T-cell (primary cell): ENCODE data around the gene LDLR. TPM values are rescaled to one million over a fixed set of nuclear protein-coding genes. Genes with fewer than 3 reads are reported as not detected.

Experiments used
- ATAC-seq, 4 experiments: fragments of 200-7000 bp in 3 of 4; fragments of 150-1000 bp in 1 of 4; cut with Tn5 transposase; replicated peaks in 1 of 4; 1 replicate in 3 of 4; 2 replicates in 1 of 4; pipeline ENCODE4 v1.10.0; 2021; ENCODE audit warnings: moderate library complexity in 3 of 4, mild to moderate bottlenecking in 2 of 4, moderate number of reproducible peaks in 1 of 4
- CTCF ChIA-PET, 2 donors: fragments of 300-600 bp; sonication (Branson Sonifier 250); formaldehyde crosslinking; loops; one replicate each; lab custom pipeline; 2022; ENCODE audit warnings: antibody characterized with exemption in 2 of 2; lab: Charles Lee
- POLR2A ChIA-PET, 2 donors: fragments of 300-600 bp; sonication (Branson Sonifier 250); formaldehyde crosslinking; loops; one replicate each; lab custom pipeline; 2022; ENCODE audit warnings: antibody characterized with exemption in 2 of 2; lab: Charles Lee
- DNase-seq, 35 experiments: peaks; one replicate each; pipeline versions ENCODE4 v3.0.0 to v3.0.0-alpha.2; 2013 to 2023
- H3K27ac ChIP-seq: one replicate; pipeline ENCODE4 v1.5.1; 2013; ENCODE audit warnings: low read length
- H3K27me3 ChIP-seq, 2 experiments: replicated peaks in 1 of 2; 1 replicate in 1 of 2; 2 replicates in 1 of 2; pipeline versions ENCODE4 v1.6.1 to v1.7.0; 2013; ENCODE audit warnings: low read length in 1 of 2, mixed read lengths in 1 of 2; ENCODE audit not compliant: control insufficient read depth in 2 of 2, insufficient read depth in 2 of 2; ENCODE audit errors: extremely low read depth in 1 of 2
- H3K36me3 ChIP-seq, 2 donors: 1 replicate in 1 of 2; 2 replicates in 1 of 2; pipeline versions ENCODE4 v1.6.1 to v1.7.0; 2013; ENCODE audit warnings: low read length in 1 of 2; ENCODE audit not compliant: control insufficient read depth in 2 of 2, insufficient read depth in 1 of 2; ENCODE audit errors: extremely low read depth in 1 of 2
- H3K4me1 ChIP-seq, 2 experiments: 1 replicate in 1 of 2; 2 replicates in 1 of 2; pipeline versions ENCODE4 v1.6.1 to v1.7.0; 2013; ENCODE audit warnings: low read length in 2 of 2, mixed read lengths in 1 of 2; ENCODE audit not compliant: insufficient read depth in 2 of 2, control insufficient read depth in 1 of 2; ENCODE audit errors: extremely low read depth in 1 of 2
- H3K4me3 ChIP-seq, 2 donors: 1 replicate in 1 of 2; 2 replicates in 1 of 2; pipeline versions ENCODE4 v1.5.1 to v1.7.0; 2013; ENCODE audit warnings: mild to moderate bottlenecking in 2 of 2, low read length in 1 of 2, moderate library complexity in 1 of 2; ENCODE audit not compliant: control insufficient read depth in 1 of 2; ENCODE audit errors: extremely low read depth in 1 of 2
- H3K9me3 ChIP-seq: 2 replicates; pipeline ENCODE4 v1.7.0; 2013
- H3K27ac Mint-ChIP-seq, 2 donors: one replicate each; pipeline ENCODE4 v1.8.0; 2020 to 2021; ENCODE audit warnings: mild to moderate bottlenecking in 2 of 2, mixed read lengths in 2 of 2
- H3K27me3 Mint-ChIP-seq, 2 donors: one replicate each; pipeline ENCODE4 v1.8.0; 2021 to 2022; ENCODE audit warnings: mixed read lengths in 2 of 2
- H3K36me3 Mint-ChIP-seq: one replicate; pipeline ENCODE4 v1.8.0; 2021; ENCODE audit warnings: mixed read lengths
- H3K4me1 Mint-ChIP-seq, 3 donors: one replicate each; pipeline ENCODE4 v1.8.0; 2020 to 2022; ENCODE audit warnings: mixed read lengths in 3 of 3, mild to moderate bottlenecking in 1 of 3
- H3K4me3 Mint-ChIP-seq, 3 donors: one replicate each; pipeline ENCODE4 v1.8.0; 2020 to 2022; ENCODE audit warnings: mild to moderate bottlenecking in 3 of 3, mixed read lengths in 3 of 3, moderate library complexity in 3 of 3
- H3K9me3 Mint-ChIP-seq, 3 donors: one replicate each; pipeline ENCODE4 v1.8.0; 2020 to 2022; ENCODE audit warnings: mixed read lengths in 3 of 3
- WGBS: methylation state at CpG from one replicate; pipeline ENCODE4 v1.1.5; 2013; ENCODE audit warnings: missing lambda C conversion rate; ENCODE audit not compliant: insufficient coverage; 5-methylcytosine and 5-hydroxymethylcytosine counted together
- total RNA-seq, 35 experiments: library from RNA in 6 of 35; stranded (reverse) in 6 of 35; fragments of 120-200 nt in 1 of 35; gene quantifications; one replicate each; pipeline versions ENCODE4 v1.2.1 to v1.2.4 and lab custom pipeline; 2013 to 2026

LDLR gene
- total RNA-seq, 5 donors from 2014 or later (not counting 1 experiment from before 2014, with no cell fraction given) = 33.8 to 50.4 (median 42.0) TPM

DNA sequence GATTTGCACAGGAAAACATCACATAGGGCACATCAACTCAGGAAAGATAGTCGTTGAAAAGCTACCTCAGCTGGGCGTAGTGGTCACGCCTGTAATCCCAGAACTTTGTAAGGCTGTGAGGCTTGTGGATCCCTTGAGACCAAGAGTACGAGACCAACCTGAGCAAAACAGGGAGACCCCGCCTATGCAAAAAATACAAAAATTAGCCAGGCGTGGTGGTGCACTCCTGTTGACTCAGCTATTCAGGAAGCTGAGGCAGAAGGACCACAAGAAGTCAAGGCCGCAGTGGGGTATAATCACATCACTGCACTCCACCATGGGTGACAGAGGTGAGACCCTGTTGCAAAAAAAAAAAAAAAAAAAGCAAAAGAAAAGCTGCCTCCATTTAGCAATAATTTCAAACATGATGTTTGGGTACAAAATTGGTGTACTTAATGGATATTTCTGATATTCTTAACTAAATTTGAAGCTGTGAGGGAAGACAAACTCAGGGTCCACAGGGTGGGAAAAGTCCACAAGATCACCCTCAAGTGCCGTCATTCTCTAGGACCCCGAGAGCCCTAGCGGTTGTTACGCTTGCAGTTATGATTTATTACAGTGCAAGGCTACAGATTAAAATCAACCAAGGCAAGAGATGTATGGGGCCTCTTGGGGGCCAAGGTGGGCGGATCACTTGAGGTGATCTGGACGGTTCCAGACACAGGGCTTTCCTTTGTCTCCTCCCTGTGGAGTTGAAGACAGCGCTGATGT is 42.5 kb upstream of the LDLR start:
- H3K4me1 ChIP-seq = peaks cover 20 to 40% of the 10 kb centered on the region in 2 experiments
- Mint-ChIP-seq H3K9me3 (no peaks in the 10 kb centered on the region), H3K27ac (peak overlapping the region; percentile 59 to 70), H3K4me1 (peaks cover 34 to 45% (median 34%) of the 10 kb centered on the region in 3 donors), H3K4me3 (no peak overlapping the region), H3K36me3 (peaks cover 25% of the 10 kb centered on the region), H3K27me3 (no peaks in the 10 kb centered on the region)
- H3K4me3 ChIP-seq = no peak overlapping the region
- DNase-seq (no peak), ATAC-seq (no peak)
- no peaks in the 10 kb centered on the region for H3K9me3 ChIP-seq
- POLR2A ChIA-PET = no interaction called here
- WGBS = 94% methylated on average over 9 of the region's 14 CpGs
- CTCF ChIA-PET = interaction anchor here in 1 of 2 donors (0.7 kb wide), 1 partner anchor 91 kb away, joined by 6 read pairs; no protein-coding TSS in a partner anchor
- H3K27me3 ChIP-seq = no peaks in the 10 kb centered on the region
- peaks cover 9 to 26% of the 10 kb centered on the region in 2 donors for H3K36me3 ChIP-seq
- no peak overlapping the region for H3K27ac ChIP-seq

DNA sequence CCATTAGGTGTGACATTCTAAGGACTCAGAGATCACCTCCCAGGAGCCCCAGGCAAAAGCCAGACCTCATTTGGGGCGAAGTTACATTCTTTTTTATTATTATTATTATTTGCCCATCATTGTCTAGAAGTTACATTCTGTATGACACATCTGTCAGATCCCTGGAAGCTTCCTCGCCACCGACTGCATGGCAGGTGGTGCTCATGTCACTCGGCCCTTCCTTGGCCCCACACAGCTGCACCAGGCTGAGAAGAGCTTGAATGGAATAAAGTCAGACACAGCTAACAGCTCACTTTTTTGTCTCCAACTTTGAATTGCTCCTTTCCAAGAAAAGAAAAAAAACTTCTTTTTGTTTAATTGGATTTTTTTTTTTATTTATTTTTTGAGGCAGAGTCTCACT is 41.4 kb upstream of the LDLR start:
- peaks cover 19% of the 10 kb centered on the region for H3K36me3 Mint-ChIP-seq
- Histone ChIP-seq H3K4me3 (no peak overlapping the region), H3K36me3 (peaks cover 16% of the 10 kb centered on the region in 2 donors), H3K27ac (peak overlapping the region; percentile 44), H3K4me1 (peaks cover 20 to 51% of the 10 kb centered on the region in 2 experiments), H3K27me3 (no peaks in the 10 kb centered on the region), H3K9me3 (no peaks in the 10 kb centered on the region)
- H3K9me3 Mint-ChIP-seq = no peaks in the 10 kb centered on the region
- H3K4me1 Mint-ChIP-seq = peaks cover 41 to 56% (median 42%) of the 10 kb centered on the region in 3 donors
- DNase-seq = no peak
- H3K4me3 Mint-ChIP-seq = no peak overlapping the region
- peak overlapping the region; percentile 83 to 91 for H3K27ac Mint-ChIP-seq
- ATAC-seq = no peak
- POLR2A ChIA-PET = no interaction called here
- H3K27me3 Mint-ChIP-seq = no peaks in the 10 kb centered on the region
- WGBS = no CpG with 5 or more reads among the region's 4 CpGs
- CTCF ChIA-PET = no interaction called here

DNA sequence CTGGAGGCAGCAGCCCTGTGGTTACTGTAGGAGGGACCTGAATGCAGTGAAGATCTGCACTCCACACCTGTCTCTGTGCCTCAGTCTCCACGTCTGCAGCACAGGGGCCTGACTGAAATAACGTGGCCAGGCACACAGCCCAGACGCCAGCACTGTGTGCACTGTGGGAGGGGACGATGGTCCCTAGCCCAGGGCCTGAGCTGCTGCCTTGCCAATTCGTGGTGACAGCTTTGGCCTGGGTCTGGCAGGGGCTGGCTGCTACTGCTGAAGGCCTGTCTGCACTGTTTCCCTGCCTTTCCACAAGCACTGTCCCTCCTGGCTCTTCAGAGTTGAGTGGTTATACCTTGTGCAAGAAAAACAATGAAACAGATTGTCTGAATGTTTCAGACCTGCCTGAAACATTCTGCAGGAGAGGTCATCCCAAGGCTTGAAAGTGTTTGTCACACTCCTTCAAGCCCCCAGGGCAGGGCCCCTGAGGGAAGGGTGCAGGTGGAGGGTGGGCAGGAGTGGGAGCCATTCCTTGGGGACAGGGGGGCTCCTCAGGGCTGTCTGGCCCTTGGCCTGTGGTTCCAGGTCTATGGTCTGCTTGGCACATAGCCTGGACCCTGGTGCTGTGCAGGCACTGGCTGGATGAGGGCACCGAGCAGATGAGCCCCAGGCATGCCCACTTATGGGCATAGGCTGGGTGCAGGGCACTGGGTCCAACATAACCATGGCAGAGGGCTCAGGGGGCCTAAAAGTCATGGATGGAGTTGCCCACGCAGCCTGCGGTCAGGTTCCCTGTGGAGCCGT is 38.7 kb upstream of the LDLR start:
- peaks cover 41 to 62% (median 43%) of the 10 kb centered on the region in 3 donors for H3K4me1 Mint-ChIP-seq
- POLR2A ChIA-PET = no interaction called here
- Histone ChIP-seq H3K27ac (peak overlapping the region; percentile 69), H3K9me3 (no peaks in the 10 kb centered on the region), H3K36me3 (peaks cover 2 to 16% of the 10 kb centered on the region in 2 donors), H3K4me3 (no peak overlapping the region), H3K27me3 (no peaks in the 10 kb centered on the region), H3K4me1 (peaks cover 20 to 52% of the 10 kb centered on the region in 2 experiments)
- DNase-seq (no peak), ATAC-seq (no peak)
- CTCF ChIA-PET = interaction anchor here in 1 of 2 donors (1.1 kb wide), 1 partner anchor 15 kb away, joined by 4 read pairs; no protein-coding TSS in a partner anchor
- H3K27me3 Mint-ChIP-seq = no peaks in the 10 kb centered on the region
- 88% methylated on average over 9 of the region's 9 CpGs for WGBS
- H3K4me3 Mint-ChIP-seq = peak overlapping the region in 1 of 3 donors; percentile 77
- H3K36me3 Mint-ChIP-seq = peaks cover 3% of the 10 kb centered on the region
- no peaks in the 10 kb centered on the region for H3K9me3 Mint-ChIP-seq
- H3K27ac Mint-ChIP-seq = peak overlapping the region; percentile 97 to 99

DNA sequence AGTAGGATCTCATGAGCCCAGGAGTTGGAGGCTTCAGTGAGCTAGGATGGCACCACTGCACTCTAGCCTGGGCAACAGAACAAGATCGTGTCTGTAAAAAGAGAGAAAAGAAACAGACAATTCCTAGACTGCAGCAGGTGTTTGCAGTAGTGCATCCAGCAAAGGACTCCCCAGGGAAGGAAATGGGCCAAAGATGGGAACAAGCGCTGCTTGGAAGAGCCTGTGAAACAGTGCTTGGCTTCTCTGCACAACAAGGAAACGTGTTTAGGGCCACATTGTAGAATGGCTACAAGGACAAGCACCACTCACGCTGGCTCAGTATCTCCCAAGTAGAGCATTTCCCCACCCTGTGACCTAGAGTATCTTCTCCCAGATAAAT is 35.5 kb upstream of the LDLR start:
- DNase-seq = no peak
- Histone ChIP-seq H3K27me3 (no peaks in the 10 kb centered on the region), H3K27ac (no peak overlapping the region), H3K4me1 (peaks cover 16 to 41% of the 10 kb centered on the region in 2 experiments), H3K36me3 (peaks cover 8 to 12% of the 10 kb centered on the region in 2 donors), H3K4me3 (no peak overlapping the region), H3K9me3 (no peaks in the 10 kb centered on the region)
- no peaks in the 10 kb centered on the region for H3K27me3 Mint-ChIP-seq
- peaks cover 11% of the 10 kb centered on the region for H3K36me3 Mint-ChIP-seq
- peaks cover 32 to 42% (median 32%) of the 10 kb centered on the region in 3 donors for H3K4me1 Mint-ChIP-seq
- POLR2A ChIA-PET = interaction anchor here in 1 of 2 donors (0.5 kb wide), 1 partner anchor 40 kb away, joined by 4 read pairs; no protein-coding TSS in a partner anchor
- ATAC-seq = no peak
- 94% methylated on average over 3 of the region's 4 CpGs for WGBS
- H3K4me3 Mint-ChIP-seq = no peak overlapping the region
- CTCF ChIA-PET = no interaction called here
- peak overlapping the region in 1 of 2 donors; percentile 61 for H3K27ac Mint-ChIP-seq
- no peaks in the 10 kb centered on the region for H3K9me3 Mint-ChIP-seq

DNA sequence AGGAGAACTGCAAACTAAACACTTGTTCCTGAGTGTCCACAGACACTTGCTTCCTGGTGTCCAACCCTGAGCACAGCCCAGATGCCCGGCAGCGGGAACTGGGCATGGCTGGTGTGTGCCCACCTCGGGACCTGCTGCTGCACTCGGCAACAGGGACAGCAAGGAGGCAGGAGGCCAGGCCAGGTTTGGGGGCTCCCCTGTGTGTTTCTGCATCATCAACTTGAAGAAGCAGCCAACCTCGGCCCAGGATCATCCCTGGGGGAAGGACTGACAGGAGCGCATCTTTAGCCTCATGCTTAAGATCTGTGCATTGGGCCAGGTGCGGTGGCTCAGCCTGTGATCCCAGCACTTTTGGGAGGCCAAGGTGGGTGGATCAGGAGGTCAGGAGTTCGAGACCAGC is 35.1 kb upstream of the LDLR start:
- peak overlapping the region in 1 of 2 donors; percentile 52 for H3K27ac Mint-ChIP-seq
- H3K36me3 Mint-ChIP-seq = peaks cover 12% of the 10 kb centered on the region
- peaks cover 12 to 37% of the 10 kb centered on the region in 2 experiments for H3K4me1 ChIP-seq
- H3K27me3 ChIP-seq = no peaks in the 10 kb centered on the region
- H3K36me3 ChIP-seq = peaks cover 9 to 12% of the 10 kb centered on the region in 2 donors
- H3K9me3 Mint-ChIP-seq = no peaks in the 10 kb centered on the region
- ATAC-seq (no peak), DNase-seq (no peak)
- H3K4me1 Mint-ChIP-seq = peaks cover 28 to 38% (median 28%) of the 10 kb centered on the region in 3 donors
- H3K4me3 ChIP-seq = no peak overlapping the region
- POLR2A ChIA-PET = no interaction called here
- no peaks in the 10 kb centered on the region for H3K9me3 ChIP-seq
- H3K27ac ChIP-seq = no peak overlapping the region
- WGBS = 96% methylated on average over 5 of the region's 8 CpGs
- no peak overlapping the region for H3K4me3 Mint-ChIP-seq
- CTCF ChIA-PET = no interaction called here
- H3K27me3 Mint-ChIP-seq = no peaks in the 10 kb centered on the region

DNA sequence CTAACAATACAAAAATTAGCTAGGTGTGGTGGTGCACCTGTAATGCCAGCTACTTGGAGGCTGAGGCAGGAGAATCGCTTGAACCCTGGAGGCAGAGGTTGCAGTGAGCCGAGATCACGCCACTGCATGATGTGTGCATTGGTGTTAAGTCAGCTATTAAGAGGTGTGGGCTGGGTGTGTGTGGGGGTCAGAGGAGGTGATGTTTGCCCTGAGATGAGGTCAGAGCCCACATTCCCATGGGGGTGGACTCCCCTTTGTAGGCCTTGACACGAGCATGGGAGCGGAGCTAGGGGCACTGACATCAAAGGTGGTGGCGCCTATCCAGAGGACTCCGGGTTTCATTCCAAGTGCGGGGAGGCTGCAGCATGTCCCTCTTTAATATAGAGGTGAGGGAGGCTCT is 34.6 kb upstream of the LDLR start:
- Mint-ChIP-seq H3K27ac (peak overlapping the region in 1 of 2 donors; percentile 39), H3K9me3 (no peaks in the 10 kb centered on the region), H3K36me3 (peaks cover 15% of the 10 kb centered on the region), H3K4me1 (peaks cover 23 to 34% (median 24%) of the 10 kb centered on the region in 3 donors), H3K27me3 (no peaks in the 10 kb centered on the region), H3K4me3 (no peak overlapping the region)
- DNase-seq = no peak
- Histone ChIP-seq H3K4me3 (no peak overlapping the region), H3K9me3 (no peaks in the 10 kb centered on the region), H3K27ac (no peak overlapping the region), H3K36me3 (peaks cover 10 to 12% of the 10 kb centered on the region in 2 donors), H3K27me3 (no peaks in the 10 kb centered on the region), H3K4me1 (peaks cover 8 to 33% of the 10 kb centered on the region in 2 experiments)
- ChIA-PET CTCF (no interaction called here), POLR2A (no interaction called here)
- no peak for ATAC-seq
- WGBS = 97% methylated on average over 5 of the region's 8 CpGs
